ENCODE measurements around the gene EAF1.

GRCh38 chr3:15382405-15382923, 44.9 kb upstream of the EAF1 start:
- TF ChIP-seq CTCF (IDR thresholded peaks at IDR 0.05) (no peak), EZH2 (IDR thresholded peaks at IDR 0.05; ENCODE audit: borderline replicate concordance, insufficient read depth, low read depth, low read length, poor library complexity, severe bottlenecking) (no peak)

All from B cell (primary cell).